ENCODE results near the gene IL17RB.

IL17RB gene

GRCh38 chr3:53811143-53811927, 35.0 kb upstream of the IL17RB start:
- DNase-seq (ENCODE audit: low read depth in 2 of 2, low spot score in 1 of 2) = no peak

- DNase-seq (ENCODE audit: low read depth in 2 of 2, low spot score in 1 of 2) = no peak
Observed at GRCh38 chr3:53812434-53812833, 33.9 kb upstream of the IL17RB start.

GRCh38 chr3:53813229-53813628, 33.1 kb upstream of the IL17RB start:
- no peak for DNase-seq (ENCODE audit: low read depth in 2 of 2, low spot score in 1 of 2)

- no peak for DNase-seq (ENCODE audit: low read depth in 2 of 2, low spot score in 1 of 2)
Observed at GRCh38 chr3:53813876-53814275, 32.5 kb upstream of the IL17RB start.

- no peak for DNase-seq (ENCODE audit: low read depth in 2 of 2, low spot score in 1 of 2)
Observed at GRCh38 chr3:53815067-53815466, 31.3 kb upstream of the IL17RB start.

GRCh38 chr3:53815651-53816050, 30.7 kb upstream of the IL17RB start:
- DNase-seq (ENCODE audit: low read depth in 2 of 2, low spot score in 1 of 2) = no peak

GRCh38 chr3:53816425-53816824, 29.9 kb upstream of the IL17RB start:
- DNase-seq (ENCODE audit: low read depth in 2 of 2, low spot score in 1 of 2) = no peak

- no peak for DNase-seq (ENCODE audit: low read depth in 2 of 2, low spot score in 1 of 2)
Observed at GRCh38 chr3:53817211-53817610, 29.2 kb upstream of the IL17RB start.

- no peak for DNase-seq (ENCODE audit: low read depth in 2 of 2, low spot score in 1 of 2)
Observed at GRCh38 chr3:53817809-53818208, 28.6 kb upstream of the IL17RB start.

GRCh38 chr3:53818221-53819162, 27.9 kb upstream of the IL17RB start:
- no peak for DNase-seq (ENCODE audit: low read depth in 2 of 2, low spot score in 1 of 2)

GRCh38 chr3:53819163-53819868, 27.1 kb upstream of the IL17RB start:
- no peak for DNase-seq (ENCODE audit: low read depth in 2 of 2, low spot score in 1 of 2)

GRCh38 chr3:53820084-53820483, 26.3 kb upstream of the IL17RB start:
- no peak for DNase-seq (ENCODE audit: low read depth in 2 of 2, low spot score in 1 of 2)

- no peak for DNase-seq (ENCODE audit: low read depth in 2 of 2, low spot score in 1 of 2)
Observed at GRCh38 chr3:53820756-53821580, 25.4 kb upstream of the IL17RB start.

- no peak for DNase-seq (ENCODE audit: low read depth in 2 of 2, low spot score in 1 of 2)
Observed at GRCh38 chr3:53821631-53822121, 24.7 kb upstream of the IL17RB start.

- no peak for DNase-seq (ENCODE audit: low read depth in 2 of 2, low spot score in 1 of 2)
Observed at GRCh38 chr3:53822331-53822741, 24.0 kb upstream of the IL17RB start.

GRCh38 chr3:53823026-53823955, 23.1 kb upstream of the IL17RB start:
- DNase-seq (ENCODE audit: low read depth in 2 of 2, low spot score in 1 of 2) = no peak

- no peak for DNase-seq (ENCODE audit: low read depth in 2 of 2, low spot score in 1 of 2)
Observed at GRCh38 chr3:53823956-53824657, 22.3 kb upstream of the IL17RB start.

- DNase-seq (ENCODE audit: low read depth in 2 of 2, low spot score in 1 of 2) = no peak
Observed at GRCh38 chr3:53824795-53825194, 21.6 kb upstream of the IL17RB start.

GRCh38 chr3:53826048-53826447, 20.3 kb upstream of the IL17RB start:
- DNase-seq (ENCODE audit: low read depth in 2 of 2, low spot score in 1 of 2) = no peak
